ENCODE data around the gene ENO3. TPM values are rescaled to one million over a fixed set of nuclear protein-coding genes. Genes with fewer than 3 reads are reported as not detected.
A peak's percentile ranks its signal among the peaks of the same experiment; 100 is the strongest.

The ENO3 gene
- total RNA-seq, 1 experiment from 2014 or later: 24.6 TPM

DNA sequence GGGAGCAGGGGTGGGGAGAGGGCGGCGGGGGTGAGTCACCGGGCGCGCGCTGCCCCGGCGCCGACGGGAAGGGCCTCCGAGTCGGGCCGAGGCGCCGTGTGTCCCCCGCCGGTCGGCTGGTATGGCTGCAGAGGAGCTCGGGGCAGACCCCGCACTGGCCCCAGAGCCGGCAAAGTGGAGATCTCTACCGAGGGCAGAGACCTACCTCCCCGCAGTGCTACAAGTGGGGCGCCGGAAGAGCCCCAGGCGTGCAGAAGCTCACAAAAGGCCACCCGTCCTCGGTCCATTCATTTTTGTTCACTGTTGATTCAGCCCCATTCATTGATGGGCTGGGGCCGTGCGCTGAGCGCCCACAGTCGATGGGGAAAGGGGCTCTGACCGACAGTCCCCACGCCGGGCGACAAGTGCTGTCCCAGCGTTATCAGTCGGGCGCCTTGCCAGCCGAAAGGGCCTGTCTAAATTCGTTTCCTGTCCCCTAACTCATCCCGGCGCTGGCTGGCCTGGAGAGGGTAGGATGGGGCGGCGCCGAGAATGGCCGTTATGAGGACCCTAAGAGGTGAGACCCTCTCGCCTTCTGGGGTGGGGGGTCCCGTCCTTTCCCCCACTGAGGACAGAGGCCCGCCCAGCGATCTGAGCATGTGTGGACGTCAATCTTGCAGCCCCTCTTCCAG lies 709 bp upstream of the ENO3 start:
- peaks cover 12% of the 10 kb centered on the region; the same call in 1 of the 2 replicates for H4K20me1 ChIP-seq (ENCODE audit: insufficient read depth)
- no peak for DNase-seq (ENCODE audit: low read depth, low spot score)
- peak; percentile 0; the same call in 1 of the 2 replicates for ATAC-seq
- RAD21 ChIA-PET (ENCODE audit: low non-redundant PET in 1 of 2, low total read pairs in 2 of 2, uncharacterized antibody in 2 of 2, unreplicated experiment in 2 of 2): no interaction called here
- CTCF ChIA-PET: no interaction called here
- H3K4me3 ChIP-seq (replicated peaks in 1 of 2; ENCODE audit: low read depth in 1 of 2, low read length in 2 of 2): peak overlapping the region; percentile 96 to 97
- H3K9me2 ChIP-seq (ENCODE audit: insufficient read depth): no peaks in the 10 kb centered on the region
- H3K9ac ChIP-seq (ENCODE audit: low read length): peak overlapping the region; percentile 97
- H3K9me3 ChIP-seq (ENCODE audit: control insufficient read depth in 1 of 2, insufficient read depth in 1 of 2, low read depth in 1 of 2, low read length in 2 of 2): no peaks in the 10 kb centered on the region
- intact Hi-C loops (cut with micrococcal nuclease): loop anchor here (1.0 kb wide), 1 partner anchor 17 kb away; the partner anchor contains the start of gene SPAG7
- POLR2A ChIA-PET: interaction anchor here (3.0 kb wide), 1 partner anchor 17 kb away, joined by 22 read pairs; the partner anchor contains the start of gene SPAG7
- TF ChIP-seq EGR1 (IDR thresholded peaks at IDR 0.05; ENCODE audit: low read depth): no peak
- TF ChIP-seq ZFX (IDR thresholded peaks at IDR 0.05): peak; percentile 54; the same call in 1 of the 2 replicates
- peak; percentile 41 for TF ChIP-seq POLR2AphosphoS5 (IDR thresholded peaks at IDR 0.05; ENCODE audit: low read depth, low read length)
- TF ChIP-seq SP1 (IDR thresholded peaks at IDR 0.05; ENCODE audit: low read depth): no peak
- TF ChIP-seq REST (IDR thresholded peaks at IDR 0.05; ENCODE audit: low read depth): no peak
- TF ChIP-seq RAD21 (IDR thresholded peaks at IDR 0.05; ENCODE audit: low read depth): no peak
- TF ChIP-seq EZH2 (IDR thresholded peaks at IDR 0.05): no peak
- no peak for TF ChIP-seq JUND (IDR thresholded peaks at IDR 0.05)
- no peak for TF ChIP-seq CBX3 (IDR thresholded peaks at IDR 0.05; ENCODE audit: low read depth)
- TF ChIP-seq EZH2phosphoT487 (IDR thresholded peaks at IDR 0.05; ENCODE audit: borderline replicate concordance): no peak
- TF ChIP-seq POLR2A (IDR thresholded peaks at IDR 0.05; ENCODE audit: borderline replicate concordance, extremely low read depth, insufficient read depth, insufficient read length): peak; percentile 13
- TF ChIP-seq YY1 (IDR thresholded peaks at IDR 0.05; ENCODE audit: extremely low read depth, insufficient replicate concordance, low read depth, low read length): no peak
- no peak for TF ChIP-seq SIN3A (IDR thresholded peaks at IDR 0.05; ENCODE audit: low read depth)
- TF ChIP-seq, protein P1, sequence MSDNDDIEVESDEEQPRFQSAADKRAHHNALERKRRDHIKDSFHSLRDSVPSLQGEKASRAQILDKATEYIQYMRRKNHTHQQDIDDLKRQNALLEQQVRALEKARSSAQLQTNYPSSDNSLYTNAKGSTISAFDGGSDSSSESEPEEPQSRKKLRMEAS (IDR thresholded peaks at IDR 0.05): no peak
- no peak for TF ChIP-seq ELF1 (IDR thresholded peaks at IDR 0.05; ENCODE audit: borderline replicate concordance, low read depth)
- TF ChIP-seq ZNF274 (IDR thresholded peaks at IDR 0.05; ENCODE audit: low read depth, low read length): no peak
- no peak for TF ChIP-seq CEBPB (IDR thresholded peaks at IDR 0.05; ENCODE audit: low read depth)
- TF ChIP-seq, protein P2, sequence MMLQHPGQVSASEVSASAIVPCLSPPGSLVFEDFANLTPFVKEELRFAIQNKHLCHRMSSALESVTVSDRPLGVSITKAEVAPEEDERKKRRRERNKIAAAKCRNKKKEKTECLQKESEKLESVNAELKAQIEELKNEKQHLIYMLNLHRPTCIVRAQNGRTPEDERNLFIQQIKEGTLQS (IDR thresholded peaks at IDR 0.05): no peak
- H3K4me2 ChIP-seq (ENCODE audit: low read length): peak overlapping the region; percentile 100
- peaks cover 43% of the 10 kb centered on the region for H3K79me2 ChIP-seq (ENCODE audit: insufficient read depth, low read length)
- no peaks in the 10 kb centered on the region for H3K27me3 ChIP-seq (ENCODE audit: insufficient read depth, low read length)
- peaks cover 4 to 15% of the 10 kb centered on the region in 2 experiments; a peak in 2 of 4 replicates for H3K36me3 ChIP-seq (ENCODE audit: control insufficient read depth in 1 of 2, insufficient read depth in 2 of 2, low read length in 2 of 2)
- H3K27ac ChIP-seq (ENCODE audit: low read depth, low read length): peak overlapping the region; percentile 99
- H3K4me1 ChIP-seq (ENCODE audit: control insufficient read depth in 1 of 2, insufficient read depth in 2 of 2, low read length in 2 of 2): peaks cover 29 to 63% of the 10 kb centered on the region in 2 experiments
- H2AFZ ChIP-seq (ENCODE audit: low read depth, low read length, poor library complexity, severe bottlenecking): no peak overlapping the region
- TSS peak; percentile 81 for BruUV-seq (replicated peaks)
